H1 (cell line): ENCODE measurements around the gene PGAP3. TPM values are rescaled to one million over a fixed set of nuclear protein-coding genes. Genes with fewer than 3 reads are reported as not detected.
A peak's percentile ranks its signal among the peaks of the same experiment; 100 is the strongest.

Experiments used
- CTCF ChIA-PET: fragments of 300-600 bp; sonication (Branson Sonifier 250); formaldehyde crosslinking; loops from one replicate; lab custom pipeline; 2021; ENCODE audit not compliant: partially characterized antibody; lab: Charles Lee
- POLR2A ChIA-PET: fragments of 300-600 bp; sonication (Branson Sonifier 250); formaldehyde crosslinking; loops from one replicate; lab custom pipeline; 2021; ENCODE audit warnings: inconsistent platforms; ENCODE audit not compliant: partially characterized antibody; lab: Charles Lee
- DNase-seq, 2 experiments: peaks; one replicate each; pipeline versions ENCODE4 v3.0.0 to v3.0.0-alpha.2; 2010 to 2022; ENCODE audit warnings: low spot score in 2 of 2, low read depth in 1 of 2, mixed read lengths in 1 of 2
- FAIRE-seq: peaks from 2 replicates; lab custom pipeline; 2011; peaks lifted over from hg19 to GRCh38; lab: Jason Lieb, UNC
- H2AFZ ChIP-seq: 2 replicates; pipeline ENCODE4 v1.8.1; 2012; ENCODE audit warnings: low read length, inconsistent platforms
- H2AK5ac ChIP-seq: 2 replicates; pipeline ENCODE4 v1.6.1; 2013; ENCODE audit warnings: low read depth, low read length
- H2BK120ac ChIP-seq: replicated peaks from 2 replicates; pipeline ENCODE3; 2013; ENCODE audit warnings: low read depth, low read length, inconsistent platforms
- H2BK12ac ChIP-seq: 2 replicates; pipeline ENCODE4 v1.6.1; 2013; ENCODE audit warnings: low read depth, low read length
- H2BK15ac ChIP-seq: 2 replicates; pipeline ENCODE4 v1.6.1; 2013; ENCODE audit warnings: low read length
- H2BK20ac ChIP-seq: 2 replicates; pipeline ENCODE4 v1.6.1; 2013; ENCODE audit warnings: low read length
- H2BK5ac ChIP-seq: 2 replicates; pipeline ENCODE4 v1.6.1; 2013; ENCODE audit warnings: low read depth, low read length
- H3K14ac ChIP-seq: 2 replicates; pipeline ENCODE4 v1.6.1; 2013; ENCODE audit warnings: inconsistent platforms; ENCODE audit not compliant: insufficient read length
- H3K18ac ChIP-seq: 2 replicates; pipeline ENCODE4 v1.6.1; 2013; ENCODE audit warnings: low read length; ENCODE audit errors: extremely low read depth
- H3K23ac ChIP-seq: 2 replicates; pipeline ENCODE4 v1.6.1; 2013; ENCODE audit warnings: inconsistent platforms; ENCODE audit not compliant: insufficient read length
- H3K23me2 ChIP-seq: 2 replicates; pipeline ENCODE4 v1.6.1; 2013; ENCODE audit warnings: low read depth, low read length
- H3K27ac ChIP-seq: 2 replicates; pipeline ENCODE4 v1.6.1; 2011; ENCODE audit warnings: low read depth, low read length, inconsistent platforms
- H3K27me3 ChIP-seq, 4 experiments: replicated peaks in 1 of 4; 1 replicate in 1 of 4; 2 replicates in 3 of 4; pipeline versions ENCODE4 v1.6.1 to v1.8.1; 2011 to 2013; ENCODE audit warnings: low read length in 3 of 4, mild to moderate bottlenecking in 3 of 4, inconsistent platforms in 2 of 4, mixed read lengths in 2 of 4, moderate library complexity in 1 of 4; ENCODE audit not compliant: control insufficient read depth in 3 of 4, insufficient read depth in 3 of 4; ENCODE audit errors: extremely low read depth in 1 of 4
- H3K36me3 ChIP-seq, 4 experiments: 2 replicates each; pipeline versions ENCODE4 v1.6.1 to v1.8.1; 2011 to 2013; ENCODE audit warnings: mild to moderate bottlenecking in 4 of 4, low read length in 3 of 4, moderate library complexity in 2 of 4, control low read depth in 1 of 4, inconsistent platforms in 1 of 4; ENCODE audit not compliant: insufficient read depth in 4 of 4, control insufficient read depth in 2 of 4
- H3K4ac ChIP-seq: replicated peaks from 2 replicates; pipeline ENCODE3; 2013; ENCODE audit warnings: low read length, low read depth, mixed read lengths, inconsistent platforms; ENCODE audit not compliant: insufficient read length
- H3K4me1 ChIP-seq, 4 experiments: replicated peaks in 1 of 4; 1 replicate in 1 of 4; 2 replicates in 3 of 4; pipeline versions ENCODE4 v1.6.1 to v1.8.1; 2011 to 2013; ENCODE audit warnings: low read length in 3 of 4, inconsistent platforms in 2 of 4, mixed read lengths in 1 of 4; ENCODE audit not compliant: insufficient read depth in 4 of 4, control insufficient read depth in 3 of 4
- H3K4me2 ChIP-seq, 2 experiments: 2 replicates each; pipeline versions ENCODE4 v1.6.1 to v1.8.1; 2011 to 2013; ENCODE audit warnings: low read depth in 2 of 2, low read length in 2 of 2, control low read depth in 1 of 2, inconsistent platforms in 1 of 2, mild to moderate bottlenecking in 1 of 2; ENCODE audit not compliant: insufficient read depth in 1 of 2
- H3K4me3 ChIP-seq, 4 experiments: fragments of 200-600, 300-600 bp in 1 of 4; sonication (generic), shearing (Covaris generic), sonication (Bioruptor Twin) in 1 of 4; 2 replicates each; pipeline versions ENCODE4 v1.5.1 to v1.8.1; 2011 to 2016; ENCODE audit warnings: low read length in 4 of 4, low read depth in 3 of 4, control low read depth in 2 of 4, inconsistent platforms in 2 of 4, mild to moderate bottlenecking in 2 of 4, mixed read lengths in 1 of 4, moderate library complexity in 1 of 4; ENCODE audit not compliant: insufficient read depth in 2 of 4; ENCODE audit errors: extremely low read depth in 1 of 4
- H3K56ac ChIP-seq: replicated peaks from 2 replicates; pipeline ENCODE3; 2013; ENCODE audit warnings: low read depth, mild to moderate bottlenecking, mixed read lengths, low read length, inconsistent platforms; ENCODE audit not compliant: insufficient read length
- H3K79me1 ChIP-seq: 2 replicates; pipeline ENCODE4 v1.6.1; 2013; ENCODE audit warnings: low read depth, low read length, control low read depth
- H3K79me2 ChIP-seq, 2 experiments: 2 replicates each; pipeline versions ENCODE4 v1.6.1 to v1.8.1; 2012 to 2013; ENCODE audit warnings: low read length in 2 of 2, mild to moderate bottlenecking in 2 of 2, inconsistent platforms in 1 of 2; ENCODE audit not compliant: insufficient read depth in 2 of 2, control insufficient read depth in 1 of 2
- H3K9ac ChIP-seq, 4 experiments: replicated peaks in 1 of 4; 1 replicate in 1 of 4; 2 replicates in 3 of 4; pipeline versions ENCODE4 v1.6.1 to v1.8.1; 2011 to 2013; ENCODE audit warnings: low read depth in 3 of 4, low read length in 3 of 4, control low read depth in 2 of 4, mild to moderate bottlenecking in 2 of 4, moderate library complexity in 2 of 4, inconsistent platforms in 1 of 4; ENCODE audit errors: extremely low read depth in 1 of 4
- H3K9me3 ChIP-seq, 2 experiments: 2 replicates each; pipeline versions ENCODE4 v1.6.1 to v1.8.1; 2012 to 2013; ENCODE audit warnings: mild to moderate bottlenecking in 2 of 2, moderate library complexity in 2 of 2, control low read depth in 1 of 2, inconsistent platforms in 1 of 2, low read depth in 1 of 2, low read length in 1 of 2, mixed read lengths in 1 of 2; ENCODE audit not compliant: insufficient read depth in 2 of 2
- H4K20me1 ChIP-seq, 2 experiments: replicated peaks in 1 of 2; 2 replicates each; pipeline versions ENCODE3 to v1.8.1; 2011 to 2013; ENCODE audit warnings: inconsistent platforms in 2 of 2, low read length in 2 of 2, mild to moderate bottlenecking in 1 of 2; ENCODE audit not compliant: insufficient read depth in 2 of 2, control insufficient read depth in 1 of 2
- H4K5ac ChIP-seq: 2 replicates; pipeline ENCODE4 v1.6.1; 2013; ENCODE audit warnings: low read length, low read depth, mixed read lengths, inconsistent platforms; ENCODE audit not compliant: insufficient read length
- H4K8ac ChIP-seq: 2 replicates; pipeline ENCODE4 v1.8.0; 2013; ENCODE audit warnings: mild to moderate bottlenecking, moderate library complexity, low read length, inconsistent platforms; ENCODE audit not compliant: insufficient read depth; ENCODE audit errors: extremely low read depth
- H4K91ac ChIP-seq: replicated peaks from 2 replicates; pipeline ENCODE3; 2013; ENCODE audit warnings: low read length, mixed read lengths, inconsistent platforms; ENCODE audit not compliant: insufficient read length
- CBX5 ChIP-seq: fragments of 300-800, 300-1000 bp; sonication (generic); IDR thresholded peaks from 2 replicates; pipeline ENCODE4 v1.7.1; 2016; ENCODE audit warnings: antibody characterized with exemption, low read length, low read depth
- CTBP2 ChIP-seq: IDR thresholded peaks from 2 replicates; pipeline ENCODE4 v1.7.0; 2011; ENCODE audit warnings: borderline replicate concordance, mild to moderate bottlenecking, moderate library complexity, mixed read lengths, low read length; ENCODE audit not compliant: insufficient read depth, insufficient read length
- JUN ChIP-seq: IDR thresholded peaks from 2 replicates; pipeline ENCODE4 v1.6.1; 2011; ENCODE audit warnings: low read depth, mild to moderate bottlenecking, improper control_type of control experiment, low read length
- PHF8 ChIP-seq: fragments of 200-600 bp; sonication (generic); conservative IDR thresholded peaks from 2 replicates; pipeline ENCODE4 v1.7.1; 2012; ENCODE audit warnings: low read depth, mild to moderate bottlenecking, inconsistent platforms, low read length, moderate library complexity
- SIN3A ChIP-seq, 2 experiments: IDR thresholded peaks in 1 of 2; conservative IDR thresholded peaks in 1 of 2; 2 replicates each; pipeline ENCODE4 v1.6.1; 2011 to 2012; ENCODE audit warnings: low read length in 2 of 2, improper control_type of control experiment in 1 of 2, low read depth in 1 of 2, mild to moderate bottlenecking in 1 of 2
- USF2 ChIP-seq: IDR thresholded peaks from 2 replicates; pipeline ENCODE4 v1.6.1; 2011; ENCODE audit warnings: low read length, improper control_type of control experiment
- ZNF274 ChIP-seq: IDR thresholded peaks from 2 replicates; pipeline ENCODE4 v1.7.0; 2012; ENCODE audit warnings: low read length, borderline replicate concordance; ENCODE audit errors: extremely low read depth
- WGBS, 2 experiments: shearing (Covaris generic) in 1 of 2; methylation state at CpG; one replicate each; pipeline versions ENCODE4 v1.1.6 to v1.1.7; 2013 to 2015; ENCODE audit warnings: low lambda C conversion rate in 2 of 2, mixed read lengths in 2 of 2, inconsistent platforms in 1 of 2, low coverage in 1 of 2, missing lambda C conversion rate in 1 of 2; ENCODE audit not compliant: insufficient replicate concordance in 2 of 2, insufficient coverage in 1 of 2, insufficient read length in 1 of 2; ENCODE audit errors: extremely low coverage in 1 of 2, missing lambda C conversion rate in 1 of 2; 5-methylcytosine and 5-hydroxymethylcytosine counted together
- polyA plus RNA-seq, 7 experiments: library from polyadenylated mRNA; depleted of rRNA in 3 of 7; stranded (reverse) in 5 of 7; unstranded in 2 of 7; fragments of >200 nt in 5 of 7; fragments of 200-250 nt in 2 of 7; gene quantifications; 1 replicate in 5 of 7; 2 replicates in 1 of 7; 4 replicates in 1 of 7; pipeline versions ENCODE4 v1.2.1 to v1.2.3, GENCODE V29; 2011 to 2013; ENCODE audit warnings: missing spikeins in 2 of 7, mixed read lengths in 2 of 7
- total RNA-seq: library from RNA; stranded (reverse); fragmentation: NEBNext Ultra II Directional; extraction: Animal tissue kit (Norgen Biotek cat#: 25700); gene quantifications from 2 replicates; pipeline ENCODE4 v1.2.1, GENCODE V29; 2021
- TF ChIP-seq, protein P1 (sequence below): IDR thresholded peaks from 2 replicates; pipeline ENCODE4 v1.6.1; 2011; ENCODE audit warnings: low read depth, mild to moderate bottlenecking, low read length; ENCODE audit not compliant: insufficient read depth

The PGAP3 gene
- total and polyA plus RNA-seq, 2 of the 8 experiments (the other 6 are each of a cell fraction or from before 2014, with no cell fraction given) = 21.0 to 30.7 TPM

DNA sequence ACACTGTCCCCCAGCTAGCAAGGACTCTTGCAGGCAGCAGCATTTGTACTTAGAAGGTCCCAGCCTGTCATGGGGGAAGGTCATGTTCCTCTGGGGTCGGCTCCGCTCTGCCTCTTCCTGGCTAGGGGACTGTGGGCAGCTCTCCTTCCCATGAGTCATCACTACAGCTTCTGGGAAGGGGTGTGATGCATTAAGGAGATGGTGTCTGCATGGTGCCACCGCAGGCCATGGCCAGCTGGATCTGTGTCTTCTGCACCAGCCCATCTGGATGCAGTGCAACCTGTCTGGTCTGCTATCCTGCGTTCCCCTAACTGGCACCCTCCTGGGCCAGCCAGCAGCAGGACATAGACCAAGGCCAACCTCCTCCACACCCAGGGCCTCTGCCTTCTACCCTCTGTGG lies 44.6 kb downstream of the PGAP3 start:
- peak overlapping the region; percentile 75 for H2AK5ac ChIP-seq
- no peak overlapping the region for H3K4ac ChIP-seq
- no peaks in the 10 kb centered on the region; the same call in none of the 2 replicates for H3K23me2 ChIP-seq
- CTCF ChIA-PET = interaction anchor here (9.0 to 49.2 kb wide), 3 partner anchors 9 to 42 kb away, joined by 133 to 1885 read pairs (median 1096); partner anchors contain the start of genes ERBB2, PGAP3, PNMT and PPP1R1B
- no peaks in the 10 kb centered on the region for H3K27me3 ChIP-seq
- H3K9me3 ChIP-seq = no peaks in the 10 kb centered on the region
- H3K36me3 ChIP-seq = no peaks in the 10 kb centered on the region
- no peak overlapping the region for H3K14ac ChIP-seq
- no peak overlapping the region; a peak in 1 of 7 replicates for H3K9ac ChIP-seq
- no peak overlapping the region for H3K56ac ChIP-seq
- H3K4me2 ChIP-seq = no peak overlapping the region
- no peak overlapping the region for H4K5ac ChIP-seq
- no peak overlapping the region for H3K4me3 ChIP-seq
- peaks cover 40% of the 10 kb centered on the region for H3K79me1 ChIP-seq
- H2BK120ac ChIP-seq = no peak overlapping the region
- H3K18ac ChIP-seq = no peak overlapping the region
- H3K23ac ChIP-seq = no peak overlapping the region
- no peak overlapping the region for H2BK5ac ChIP-seq
- no peak for FAIRE-seq
- H2BK12ac ChIP-seq = 0 out of 2 replicates have a peak overlapping the region, but pooled peaks have one; percentile 12
- no peak for TF ChIP-seq ZNF274
- no peak for TF ChIP-seq CBX5
- no peak for TF ChIP-seq SIN3A (conservative IDR thresholded peaks at IDR 0.05 in 1 of 2, IDR thresholded peaks at IDR 0.05 in 1 of 2; ENCODE audit: low read depth in 1 of 2, low read length in 2 of 2)
- TF ChIP-seq, protein P1, sequence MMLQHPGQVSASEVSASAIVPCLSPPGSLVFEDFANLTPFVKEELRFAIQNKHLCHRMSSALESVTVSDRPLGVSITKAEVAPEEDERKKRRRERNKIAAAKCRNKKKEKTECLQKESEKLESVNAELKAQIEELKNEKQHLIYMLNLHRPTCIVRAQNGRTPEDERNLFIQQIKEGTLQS = no peak
- TF ChIP-seq JUN = no peak
- TF ChIP-seq USF2 = no peak
- TF ChIP-seq CTBP2 = no peak
- no peak for TF ChIP-seq PHF8
- TF ChIP-seq, all 59 proteins: peak for 0
- Histone ChIP-seq H3K27ac (no peak overlapping the region), H4K8ac (0 out of 2 replicates have a peak overlapping the region, but pooled peaks have one; percentile 7), H4K20me1 (peaks cover 3 to 26% of the 10 kb centered on the region in 2 experiments), H3K4me1 (peaks cover 7 to 21% (median 12%) of the 10 kb centered on the region in 4 experiments), H2BK20ac (no peak overlapping the region), H2BK15ac (peak overlapping the region; percentile 84; the same call in 1 of the 2 replicates), H4K91ac (no peak overlapping the region), H2AFZ (no peak overlapping the region), H3K79me2 (peaks cover 6 to 72% of the 10 kb centered on the region in 2 experiments)
- no peak for DNase-seq
- WGBS, 2 experiments = 88% methylated on average over 4 of the region's 4 CpGs; no CpG with 5 or more reads in 1 of the 2 experiments
- POLR2A ChIA-PET = interaction anchor here (0.6 to 7.7 kb wide), 5 partner anchors 10 to 26 kb away, joined by 3 to 39 read pairs (median 3); no protein-coding TSS in a partner anchor
